Pulmonary artery endothelial cell (primary cell): ENCODE data around the gene SETD2. TPM values are rescaled to one million over a fixed set of nuclear protein-coding genes. Genes with fewer than 3 reads are reported as not detected.

Source experiments
- total RNA-seq: library from RNA; depleted of rRNA; stranded (reverse); fragments of >200 nt; gene quantifications from 2 replicates; pipeline ENCODE4 v1.2.3, GENCODE V29; 2014

Gene SETD2
- total RNA-seq, 1 donor from 2014 or later = 24.7 TPM

Other genes starting within 250 kb of the SETD2 start
- 38.6 and 40.5 TPM in 2 replicates for gene CCDC12, start 187.4 kb downstream of the SETD2 start, total RNA-seq
- 24.3 and 36.9 TPM in 2 replicates for gene NBEAL2, start 184.4 kb downstream of the SETD2 start, total RNA-seq
- gene KIF9, start 118.7 kb upstream of the SETD2 start, total RNA-seq = 10.0 and 11.7 TPM in 2 replicates
- 31.9 and 47.0 TPM in 2 replicates for gene KLHL18, start 118.8 kb upstream of the SETD2 start, total RNA-seq
- gene PTPN23, start 216.9 kb upstream of the SETD2 start, total RNA-seq = 11.6 and 15.6 TPM in 2 replicates